ENCODE measurements around the gene MIXL1.

The MIXL1 gene

DNA sequence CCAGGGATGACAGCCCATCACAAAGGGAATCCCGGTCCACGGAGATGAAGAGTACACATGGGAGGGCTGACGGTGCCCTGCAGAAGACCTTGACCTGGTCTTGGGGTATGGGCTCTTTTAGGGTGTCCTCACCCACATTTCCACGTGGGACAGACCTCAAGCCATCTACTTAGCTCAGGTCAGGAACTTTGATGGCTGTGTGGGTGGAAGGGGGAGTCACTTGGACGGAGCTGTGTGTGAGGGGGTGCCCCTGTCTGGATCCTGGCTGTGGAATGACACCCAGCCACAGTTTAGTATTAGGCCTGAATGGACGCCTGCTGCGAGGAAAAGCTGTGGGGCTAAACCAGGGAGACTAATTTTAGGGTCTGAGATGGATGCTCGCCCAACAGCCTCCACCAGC is 10.9 kb upstream of the MIXL1 start:
- DNase-seq: no peak
- CTCF ChIA-PET: interaction anchor here (0.7 to 2.2 kb wide), 3 partner anchors 10 to 87 kb away, joined by 3 to 7 read pairs (median 4); no protein-coding TSS in a partner anchor

DNA sequence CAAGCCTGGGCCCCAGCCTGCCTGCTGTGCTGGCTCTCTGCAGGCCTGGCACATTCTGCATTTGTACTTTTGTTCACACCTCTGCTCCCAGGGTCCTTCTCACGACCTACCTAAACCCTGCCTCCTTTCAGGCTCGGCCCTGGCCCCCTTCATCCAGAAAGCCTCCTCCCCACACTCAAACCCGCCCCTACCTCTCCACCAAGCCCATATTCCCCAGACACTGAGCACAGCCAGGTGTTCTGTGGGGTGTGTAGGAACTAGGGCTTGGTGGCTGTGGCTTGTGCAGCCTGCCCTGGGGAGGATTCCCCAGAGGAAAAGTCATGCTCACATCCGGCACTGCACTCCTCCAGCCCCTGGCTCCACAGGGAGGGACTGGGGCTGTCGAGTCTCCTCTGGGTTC is 8.2 kb upstream of the MIXL1 start:
- POLR2A ChIA-PET: no interaction called here
- no peaks in the 10 kb centered on the region for H3K27me3 ChIP-seq (replicated peaks in 2 of 5; ENCODE audit: control insufficient read depth in 4 of 5, insufficient read depth in 5 of 5, low read length in 4 of 5)
- no peaks in the 10 kb centered on the region for H3K36me3 ChIP-seq (ENCODE audit: control insufficient read depth in 4 of 4, insufficient read depth in 4 of 4, low read length in 3 of 4)
- H3K4me1 ChIP-seq (ENCODE audit: control extremely low read depth in 1 of 4, control insufficient read depth in 4 of 4, insufficient read depth in 4 of 4, low read length in 3 of 4): no peaks in the 10 kb centered on the region
- 81% methylated on average over 4 of the region's 5 CpGs for WGBS (ENCODE audit: insufficient coverage)
- H3K9me3 ChIP-seq (ENCODE audit: control extremely low read depth in 1 of 5, control insufficient read depth in 4 of 5, insufficient read depth in 2 of 5, low read depth in 1 of 5, low read length in 4 of 5): no peaks in the 10 kb centered on the region
- CTCF ChIA-PET: no interaction called here
- H3K27ac ChIP-seq (ENCODE audit: insufficient read depth in 1 of 2, low read depth in 1 of 2, low read length in 2 of 2, poor library complexity in 1 of 2, severe bottlenecking in 2 of 2): no peak overlapping the region
- H3K4me3 ChIP-seq (ENCODE audit: control insufficient read depth in 1 of 7, extremely low read depth in 1 of 7, insufficient read depth in 4 of 7, low read depth in 2 of 7, low read length in 6 of 7): no peak overlapping the region
- DNase-seq: no peak

More for the DNA sequence above, 10.9 kb upstream of the MIXL1 start:
- POLR2A ChIA-PET: no interaction called here
- Histone ChIP-seq H3K27me3 (replicated peaks in 2 of 5; ENCODE audit: control insufficient read depth in 4 of 5, insufficient read depth in 5 of 5, low read length in 4 of 5) (no peaks in the 10 kb centered on the region), H3K36me3 (ENCODE audit: control insufficient read depth in 4 of 4, insufficient read depth in 4 of 4, low read length in 3 of 4) (no peaks in the 10 kb centered on the region), H3K4me1 (ENCODE audit: control extremely low read depth in 1 of 4, control insufficient read depth in 4 of 4, insufficient read depth in 4 of 4, low read length in 3 of 4) (no peaks in the 10 kb centered on the region), H3K27ac (ENCODE audit: insufficient read depth in 1 of 2, low read depth in 1 of 2, low read length in 2 of 2, poor library complexity in 1 of 2, severe bottlenecking in 2 of 2) (no peak overlapping the region), H3K9me3 (ENCODE audit: control extremely low read depth in 1 of 5, control insufficient read depth in 4 of 5, insufficient read depth in 2 of 5, low read depth in 1 of 5, low read length in 4 of 5) (no peaks in the 10 kb centered on the region), H3K4me3 (ENCODE audit: control insufficient read depth in 1 of 7, extremely low read depth in 1 of 7, insufficient read depth in 4 of 7, low read depth in 2 of 7, low read length in 6 of 7) (no peak overlapping the region)
- WGBS (ENCODE audit: insufficient coverage): 100% methylated on average over 4 of the region's 8 CpGs

DNA sequence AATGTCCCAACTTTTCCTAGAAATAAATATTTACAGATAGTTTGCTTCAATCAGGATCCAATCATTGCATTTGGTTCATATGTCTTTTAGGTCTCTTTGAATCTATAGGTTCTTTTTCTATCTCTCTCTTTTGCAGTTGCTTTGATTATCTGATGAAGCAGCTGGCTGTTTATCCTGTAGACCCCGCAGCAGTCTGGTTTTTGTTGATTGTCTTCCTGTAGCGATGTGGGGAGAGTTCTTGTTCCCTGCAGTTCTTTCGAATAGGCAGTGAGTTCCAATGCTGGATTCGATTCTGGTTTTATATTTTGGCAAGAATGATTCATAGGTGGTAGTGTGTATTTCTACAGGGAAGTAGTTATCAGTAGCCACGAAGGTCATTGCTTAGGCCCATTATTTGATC is 7.4 kb upstream of the MIXL1 start:
- ChIA-PET POLR2A (no interaction called here), CTCF (no interaction called here)
- H3K4me3 ChIP-seq (ENCODE audit: control insufficient read depth in 1 of 7, extremely low read depth in 1 of 7, insufficient read depth in 4 of 7, low read depth in 2 of 7, low read length in 6 of 7): no peak overlapping the region
- no CpG with 5 or more reads among the region's 5 CpGs for WGBS (ENCODE audit: insufficient coverage)
- no peaks in the 10 kb centered on the region for H3K36me3 ChIP-seq (ENCODE audit: control insufficient read depth in 4 of 4, insufficient read depth in 4 of 4, low read length in 3 of 4)
- H3K9me3 ChIP-seq (ENCODE audit: control extremely low read depth in 1 of 5, control insufficient read depth in 4 of 5, insufficient read depth in 2 of 5, low read depth in 1 of 5, low read length in 4 of 5): no peaks in the 10 kb centered on the region
- H3K4me1 ChIP-seq (ENCODE audit: control extremely low read depth in 1 of 4, control insufficient read depth in 4 of 4, insufficient read depth in 4 of 4, low read length in 3 of 4): no peaks in the 10 kb centered on the region
- peak in 2 of 3 donors; percentile 45 to 65 for DNase-seq
- no peaks in the 10 kb centered on the region for H3K27me3 ChIP-seq (replicated peaks in 2 of 5; ENCODE audit: control insufficient read depth in 4 of 5, insufficient read depth in 5 of 5, low read length in 4 of 5)
- H3K27ac ChIP-seq (ENCODE audit: insufficient read depth in 1 of 2, low read depth in 1 of 2, low read length in 2 of 2, poor library complexity in 1 of 2, severe bottlenecking in 2 of 2): no peak overlapping the region

DNA sequence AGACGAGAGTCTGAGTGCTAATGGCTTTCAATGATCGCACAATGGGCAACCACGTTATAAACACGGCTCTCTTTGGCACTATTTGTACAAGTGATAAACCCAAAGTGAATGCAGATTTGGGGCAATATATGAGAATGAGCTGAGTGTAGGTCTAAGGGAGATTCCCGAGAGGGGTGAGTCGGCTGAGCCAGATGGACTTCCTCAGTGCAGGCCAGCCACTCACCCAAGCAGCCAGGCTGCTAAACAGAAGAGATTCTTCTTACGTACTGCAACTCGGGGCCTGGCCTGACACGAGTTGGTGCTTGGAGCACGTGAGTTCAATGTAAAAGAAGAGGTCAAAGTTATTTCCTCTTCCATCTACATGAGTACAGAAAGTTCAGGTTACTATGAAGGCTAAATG is 6.2 kb upstream of the MIXL1 start:
- no peak for DNase-seq

DNA sequence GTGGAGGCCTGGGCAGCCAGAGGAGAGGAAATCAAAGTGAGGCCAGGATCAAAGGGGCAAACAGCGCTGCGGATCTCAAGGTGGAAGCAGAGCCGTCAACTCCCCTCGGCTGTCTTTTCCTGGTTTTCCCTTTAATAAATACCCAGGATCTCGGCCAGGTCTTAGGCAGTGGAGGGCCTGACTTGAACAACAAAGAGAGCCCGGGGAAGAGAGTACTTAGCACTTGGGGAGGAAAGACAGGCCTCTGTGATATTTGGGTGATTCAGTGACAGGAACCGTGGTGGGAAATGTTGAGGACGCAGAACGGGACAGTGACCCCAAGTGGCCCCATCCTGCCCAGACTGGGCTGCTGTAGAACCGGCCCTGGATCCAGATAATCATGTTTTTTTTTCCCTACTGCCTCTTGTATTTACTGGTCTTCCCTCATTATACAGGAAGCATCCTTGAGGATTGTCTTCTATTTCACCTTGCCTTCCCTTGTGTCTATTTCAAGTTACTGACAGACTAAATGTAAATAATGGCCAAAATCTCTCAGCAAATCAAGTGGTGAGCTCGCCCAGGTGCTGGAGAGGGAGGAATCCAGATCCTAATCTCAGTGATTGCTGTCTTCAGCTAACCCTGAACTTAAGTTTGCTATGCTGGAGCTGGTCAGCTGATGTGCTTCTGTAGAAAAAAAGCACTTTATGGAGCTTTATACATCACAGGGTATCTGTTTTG is 2.8 kb upstream of the MIXL1 start:
- H3K27ac ChIP-seq (ENCODE audit: insufficient read depth in 1 of 2, low read depth in 1 of 2, low read length in 2 of 2, poor library complexity in 1 of 2, severe bottlenecking in 2 of 2): no peak overlapping the region
- H3K4me1 ChIP-seq (ENCODE audit: control extremely low read depth in 1 of 4, control insufficient read depth in 4 of 4, insufficient read depth in 4 of 4, low read length in 3 of 4): peaks cover 0 to 9% (median 8%) of the 10 kb centered on the region in 4 experiments
- no peak overlapping the region for H3K4me3 ChIP-seq (ENCODE audit: control insufficient read depth in 1 of 7, extremely low read depth in 1 of 7, insufficient read depth in 4 of 7, low read depth in 2 of 7, low read length in 6 of 7)
- H3K27me3 ChIP-seq (replicated peaks in 2 of 5; ENCODE audit: control insufficient read depth in 4 of 5, insufficient read depth in 5 of 5, low read length in 4 of 5): no peaks in the 10 kb centered on the region
- no peaks in the 10 kb centered on the region for H3K9me3 ChIP-seq (ENCODE audit: control extremely low read depth in 1 of 5, control insufficient read depth in 4 of 5, insufficient read depth in 2 of 5, low read depth in 1 of 5, low read length in 4 of 5)
- no peak for DNase-seq
- CTCF ChIA-PET: no interaction called here
- no peaks in the 10 kb centered on the region for H3K36me3 ChIP-seq (ENCODE audit: control insufficient read depth in 4 of 4, insufficient read depth in 4 of 4, low read length in 3 of 4)
- WGBS (ENCODE audit: insufficient coverage): 92% methylated on average over 10 of the region's 11 CpGs
- POLR2A ChIA-PET: no interaction called here

More for the DNA sequence above, 6.2 kb upstream of the MIXL1 start:
- 95% methylated on average over 5 of the region's 10 CpGs for WGBS (ENCODE audit: insufficient coverage)
- Histone ChIP-seq H3K27me3 (replicated peaks in 2 of 5; ENCODE audit: control insufficient read depth in 4 of 5, insufficient read depth in 5 of 5, low read length in 4 of 5) (no peaks in the 10 kb centered on the region), H3K27ac (ENCODE audit: insufficient read depth in 1 of 2, low read depth in 1 of 2, low read length in 2 of 2, poor library complexity in 1 of 2, severe bottlenecking in 2 of 2) (no peak overlapping the region), H3K4me1 (ENCODE audit: control extremely low read depth in 1 of 4, control insufficient read depth in 4 of 4, insufficient read depth in 4 of 4, low read length in 3 of 4) (no peaks in the 10 kb centered on the region), H3K9me3 (ENCODE audit: control extremely low read depth in 1 of 5, control insufficient read depth in 4 of 5, insufficient read depth in 2 of 5, low read depth in 1 of 5, low read length in 4 of 5) (no peaks in the 10 kb centered on the region), H3K36me3 (ENCODE audit: control insufficient read depth in 4 of 4, insufficient read depth in 4 of 4, low read length in 3 of 4) (no peaks in the 10 kb centered on the region), H3K4me3 (ENCODE audit: control insufficient read depth in 1 of 7, extremely low read depth in 1 of 7, insufficient read depth in 4 of 7, low read depth in 2 of 7, low read length in 6 of 7) (no peak overlapping the region)
- ChIA-PET POLR2A (interaction anchor here (0.7 kb wide), 1 partner anchor 8 kb away, joined by 3 read pairs; no protein-coding TSS in a partner anchor), CTCF (no interaction called here)

DNA sequence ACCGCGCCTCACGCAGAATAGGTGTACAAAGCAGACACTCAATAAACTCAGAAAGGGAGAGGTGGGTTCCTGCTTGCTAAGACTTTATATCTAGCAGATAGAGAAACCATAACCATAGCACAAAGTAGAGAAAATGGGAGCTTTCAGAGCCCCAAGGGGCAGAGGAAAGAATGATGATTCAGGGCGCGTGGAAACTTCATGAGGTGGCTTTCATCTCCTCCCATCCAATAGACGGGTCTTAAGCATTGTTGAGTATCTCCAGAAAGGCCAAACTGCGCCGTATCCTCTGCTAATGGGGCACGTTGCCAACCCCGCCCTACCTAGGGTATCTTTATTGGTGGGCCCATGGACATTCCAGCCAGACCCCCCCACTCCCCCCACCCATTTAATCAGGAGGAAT is 778 bp upstream of the MIXL1 start:
- Histone ChIP-seq H3K4me3 (ENCODE audit: control insufficient read depth in 1 of 7, extremely low read depth in 1 of 7, insufficient read depth in 4 of 7, low read depth in 2 of 7, low read length in 6 of 7) (peak overlapping the region in 1 of 7 experiments; percentile 88), H3K36me3 (ENCODE audit: control insufficient read depth in 4 of 4, insufficient read depth in 4 of 4, low read length in 3 of 4) (peaks cover 0 to 3% (median 0%) of the 10 kb centered on the region in 4 experiments), H3K27me3 (replicated peaks in 2 of 5; ENCODE audit: control insufficient read depth in 4 of 5, insufficient read depth in 5 of 5, low read length in 4 of 5) (no peaks in the 10 kb centered on the region), H3K27ac (ENCODE audit: insufficient read depth in 1 of 2, low read depth in 1 of 2, low read length in 2 of 2, poor library complexity in 1 of 2, severe bottlenecking in 2 of 2) (no peak overlapping the region), H3K4me1 (ENCODE audit: control extremely low read depth in 1 of 4, control insufficient read depth in 4 of 4, insufficient read depth in 4 of 4, low read length in 3 of 4) (peaks cover 0 to 9% (median 8%) of the 10 kb centered on the region in 4 experiments), H3K9me3 (ENCODE audit: control extremely low read depth in 1 of 5, control insufficient read depth in 4 of 5, insufficient read depth in 2 of 5, low read depth in 1 of 5, low read length in 4 of 5) (no peaks in the 10 kb centered on the region)
- POLR2A ChIA-PET: no interaction called here
- no peak for DNase-seq
- CTCF ChIA-PET: interaction anchor here (1.3 to 1.5 kb wide), 2 partner anchors 25 to 112 kb away, joined by 3 to 4 read pairs; no protein-coding TSS in a partner anchor
- WGBS (ENCODE audit: insufficient coverage): 100% methylated on average over 2 of the region's 10 CpGs

DNA sequence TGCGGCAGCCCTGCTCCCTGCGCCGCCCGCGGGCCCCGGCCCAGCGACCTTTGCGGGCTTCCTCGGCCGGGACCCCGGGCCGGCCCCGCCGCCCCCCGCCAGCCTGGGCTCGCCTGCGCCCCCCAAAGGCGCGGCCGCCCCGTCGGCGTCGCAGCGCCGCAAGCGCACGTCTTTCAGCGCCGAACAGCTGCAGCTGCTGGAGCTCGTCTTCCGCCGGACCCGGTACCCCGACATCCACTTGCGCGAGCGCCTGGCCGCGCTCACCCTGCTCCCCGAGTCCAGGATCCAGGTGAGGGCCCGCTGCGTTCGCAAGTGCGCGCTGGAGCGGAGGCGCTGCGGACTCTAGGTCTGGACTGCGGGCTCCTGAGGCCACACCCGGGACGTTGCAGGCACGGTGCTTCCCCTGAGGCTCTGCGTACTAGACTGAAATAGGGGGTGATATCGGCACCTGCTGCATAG is 351 bp downstream of the MIXL1 start:
- H3K4me3 ChIP-seq (ENCODE audit: control insufficient read depth in 1 of 7, extremely low read depth in 1 of 7, insufficient read depth in 4 of 7, low read depth in 2 of 7, low read length in 6 of 7): peak overlapping the region; percentile 68 to 88 (median 73)
- WGBS (ENCODE audit: insufficient coverage): under 1% methylated on average over 29 of the region's 55 CpGs
- DNase-seq: peak; percentile 44 to 82 (median 68)
- POLR2A ChIA-PET: no interaction called here
- H3K27ac ChIP-seq (ENCODE audit: insufficient read depth in 1 of 2, low read depth in 1 of 2, low read length in 2 of 2, poor library complexity in 1 of 2, severe bottlenecking in 2 of 2): no peak overlapping the region
- no peaks in the 10 kb centered on the region for H3K9me3 ChIP-seq (ENCODE audit: control extremely low read depth in 1 of 5, control insufficient read depth in 4 of 5, insufficient read depth in 2 of 5, low read depth in 1 of 5, low read length in 4 of 5)
- CTCF ChIA-PET: interaction anchor here (0.9 to 1.6 kb wide), 2 partner anchors 12 to 98 kb away, joined by 3 to 5 read pairs; no protein-coding TSS in a partner anchor
- H3K27me3 ChIP-seq (replicated peaks in 2 of 5; ENCODE audit: control insufficient read depth in 4 of 5, insufficient read depth in 5 of 5, low read length in 4 of 5): no peaks in the 10 kb centered on the region
- H3K36me3 ChIP-seq (ENCODE audit: control insufficient read depth in 4 of 4, insufficient read depth in 4 of 4, low read length in 3 of 4): peaks cover 0 to 8% (median 4%) of the 10 kb centered on the region in 4 experiments
- peaks cover 0 to 9% (median 8%) of the 10 kb centered on the region in 4 experiments for H3K4me1 ChIP-seq (ENCODE audit: control extremely low read depth in 1 of 4, control insufficient read depth in 4 of 4, insufficient read depth in 4 of 4, low read length in 3 of 4)
